Retinal pigment epithelial cell (primary cell): Measurements from ENCODE around the gene MRTFB.

Source experiments
- DNase-seq: peaks from one replicate; pipeline ENCODE4 v3.0.0-alpha.2; 2010; ENCODE audit warnings: low read depth
- H3K4me3 ChIP-seq: 2 replicates; pipeline ENCODE4 v1.5.1; 2011; ENCODE audit warnings: mild to moderate bottlenecking, low read length, control low read depth, moderate library complexity
- TF ChIP-seq, protein P1 (sequence below): conservative IDR thresholded peaks from 2 replicates; pipeline ENCODE4 v1.5.1; 2011; ENCODE audit warnings: low read depth, low read length, control low read depth, inconsistent platforms

The MRTFB gene

DNA sequence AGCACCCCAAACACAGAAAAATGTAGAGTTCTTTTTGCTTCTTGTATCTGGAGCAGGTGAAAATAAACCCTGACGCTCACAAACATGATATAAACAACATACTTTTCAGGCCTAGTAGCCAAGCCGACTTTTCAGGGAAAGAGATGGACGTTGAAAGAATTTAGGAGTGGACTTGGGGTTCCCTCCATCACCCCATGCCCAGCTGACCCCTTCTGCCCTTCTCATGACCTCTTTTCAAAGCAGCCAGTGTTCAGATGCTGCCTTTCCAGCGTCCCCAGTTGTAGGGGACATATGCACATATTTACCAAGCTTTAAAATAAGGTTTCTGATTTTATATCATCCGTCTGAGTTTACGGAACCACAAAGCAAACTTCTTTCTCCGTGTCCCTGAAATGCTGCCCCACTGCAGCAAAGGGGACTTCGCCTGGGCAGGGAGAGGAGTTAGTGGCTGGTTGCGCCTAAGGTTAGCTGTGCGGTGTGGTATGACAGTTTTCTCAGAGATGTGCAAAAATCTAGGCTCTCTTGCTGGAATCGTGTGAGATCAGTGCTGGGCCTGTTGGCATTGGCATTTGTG is 235.5 kb downstream of the MRTFB start:
- no peak for DNase-seq
- TF ChIP-seq, protein P1, sequence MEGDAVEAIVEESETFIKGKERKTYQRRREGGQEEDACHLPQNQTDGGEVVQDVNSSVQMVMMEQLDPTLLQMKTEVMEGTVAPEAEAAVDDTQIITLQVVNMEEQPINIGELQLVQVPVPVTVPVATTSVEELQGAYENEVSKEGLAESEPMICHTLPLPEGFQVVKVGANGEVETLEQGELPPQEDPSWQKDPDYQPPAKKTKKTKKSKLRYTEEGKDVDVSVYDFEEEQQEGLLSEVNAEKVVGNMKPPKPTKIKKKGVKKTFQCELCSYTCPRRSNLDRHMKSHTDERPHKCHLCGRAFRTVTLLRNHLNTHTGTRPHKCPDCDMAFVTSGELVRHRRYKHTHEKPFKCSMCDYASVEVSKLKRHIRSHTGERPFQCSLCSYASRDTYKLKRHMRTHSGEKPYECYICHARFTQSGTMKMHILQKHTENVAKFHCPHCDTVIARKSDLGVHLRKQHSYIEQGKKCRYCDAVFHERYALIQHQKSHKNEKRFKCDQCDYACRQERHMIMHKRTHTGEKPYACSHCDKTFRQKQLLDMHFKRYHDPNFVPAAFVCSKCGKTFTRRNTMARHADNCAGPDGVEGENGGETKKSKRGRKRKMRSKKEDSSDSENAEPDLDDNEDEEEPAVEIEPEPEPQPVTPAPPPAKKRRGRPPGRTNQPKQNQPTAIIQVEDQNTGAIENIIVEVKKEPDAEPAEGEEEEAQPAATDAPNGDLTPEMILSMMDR, result no peak
- H3K4me3 ChIP-seq, result no peak overlapping the region

DNA sequence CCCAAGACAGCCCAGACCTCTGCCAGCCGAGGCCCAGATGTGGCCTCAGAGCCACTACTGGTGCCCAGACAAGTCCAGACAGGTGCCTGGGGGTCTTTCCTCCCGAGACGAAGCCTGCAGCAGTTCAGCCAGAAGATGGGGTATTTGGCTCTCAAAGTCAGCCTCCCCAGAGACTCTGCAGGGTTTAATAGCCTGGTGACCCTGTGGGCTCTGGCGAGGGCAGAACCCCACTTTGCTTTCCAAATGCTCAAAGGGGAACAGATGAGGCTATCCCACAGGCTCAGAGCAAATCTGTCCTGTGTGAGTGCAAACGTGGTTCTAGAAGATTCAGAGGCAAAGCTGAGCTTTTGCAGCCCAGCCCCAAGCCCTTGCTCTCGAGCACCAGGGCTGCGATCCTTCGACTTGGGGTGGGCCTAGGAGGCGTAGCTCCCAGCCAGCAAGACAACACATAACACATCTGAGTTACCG is 236.0 kb downstream of the MRTFB start:
- DNase-seq, result no peak
- no peak overlapping the region for H3K4me3 ChIP-seq
- TF ChIP-seq, protein P1, result no peak

DNA sequence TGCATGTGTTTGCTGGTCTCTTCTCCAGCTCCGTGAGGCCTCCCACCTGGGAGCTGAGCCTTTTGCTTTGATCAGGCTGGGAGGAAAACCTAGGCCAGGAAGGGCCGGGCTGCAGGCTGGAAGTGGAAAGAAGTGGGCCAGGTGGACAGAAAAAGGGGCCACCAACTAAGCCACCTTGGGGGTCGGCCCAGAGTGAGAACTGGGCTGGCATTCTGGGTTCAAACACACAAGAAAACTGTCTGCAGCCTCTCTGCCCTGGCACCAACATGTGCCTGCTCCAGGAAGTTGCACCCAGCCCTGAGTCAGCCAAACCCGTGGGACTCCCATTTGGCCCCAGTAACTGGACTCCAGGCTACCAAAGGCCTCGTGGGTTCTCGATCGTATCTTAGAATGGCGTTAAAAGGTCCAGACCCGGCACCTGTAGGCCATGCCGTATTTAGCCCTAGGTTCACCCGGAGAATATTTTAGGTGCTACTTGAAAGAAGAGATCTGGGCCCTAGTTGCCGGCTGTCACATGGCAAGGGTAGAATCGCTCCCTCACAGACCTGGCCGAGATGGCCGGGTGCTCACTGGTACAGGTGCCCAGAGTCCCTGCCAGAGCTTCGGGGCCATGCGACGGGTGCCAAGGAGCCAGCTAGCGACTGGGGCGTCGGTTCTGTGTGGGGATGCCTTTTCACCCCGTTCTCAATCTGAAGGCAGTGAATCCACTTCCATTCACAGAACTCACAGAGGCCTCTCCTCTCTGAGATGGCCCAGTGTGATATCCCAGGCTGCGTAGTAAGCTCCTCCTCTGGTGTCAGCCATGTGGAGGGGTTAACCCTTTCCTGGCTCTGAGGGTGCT is 236.6 kb downstream of the MRTFB start:
- no peak for DNase-seq
- no peak overlapping the region for H3K4me3 ChIP-seq
- TF ChIP-seq, protein P1, result no peak

DNA sequence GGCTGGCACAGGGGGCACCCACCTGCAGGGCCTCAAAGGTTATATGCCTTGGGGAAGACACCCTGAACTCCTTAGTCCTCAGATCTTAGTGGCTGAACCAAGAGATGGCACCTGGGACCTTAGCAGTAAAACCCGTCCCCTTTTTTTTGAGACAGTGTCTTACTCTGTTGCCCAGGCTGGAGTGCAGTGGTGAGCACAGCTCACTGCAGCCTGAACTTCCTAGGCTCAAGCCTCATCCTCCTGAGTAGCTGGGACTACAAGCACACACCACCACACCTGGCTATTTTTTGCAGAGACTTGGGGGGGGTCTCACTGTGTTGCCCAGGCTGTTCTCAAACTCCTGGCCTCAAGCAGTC is 237.2 kb downstream of the MRTFB start:
- TF ChIP-seq, protein P1, result no peak
- H3K4me3 ChIP-seq, result no peak overlapping the region
- DNase-seq, result no peak

DNA sequence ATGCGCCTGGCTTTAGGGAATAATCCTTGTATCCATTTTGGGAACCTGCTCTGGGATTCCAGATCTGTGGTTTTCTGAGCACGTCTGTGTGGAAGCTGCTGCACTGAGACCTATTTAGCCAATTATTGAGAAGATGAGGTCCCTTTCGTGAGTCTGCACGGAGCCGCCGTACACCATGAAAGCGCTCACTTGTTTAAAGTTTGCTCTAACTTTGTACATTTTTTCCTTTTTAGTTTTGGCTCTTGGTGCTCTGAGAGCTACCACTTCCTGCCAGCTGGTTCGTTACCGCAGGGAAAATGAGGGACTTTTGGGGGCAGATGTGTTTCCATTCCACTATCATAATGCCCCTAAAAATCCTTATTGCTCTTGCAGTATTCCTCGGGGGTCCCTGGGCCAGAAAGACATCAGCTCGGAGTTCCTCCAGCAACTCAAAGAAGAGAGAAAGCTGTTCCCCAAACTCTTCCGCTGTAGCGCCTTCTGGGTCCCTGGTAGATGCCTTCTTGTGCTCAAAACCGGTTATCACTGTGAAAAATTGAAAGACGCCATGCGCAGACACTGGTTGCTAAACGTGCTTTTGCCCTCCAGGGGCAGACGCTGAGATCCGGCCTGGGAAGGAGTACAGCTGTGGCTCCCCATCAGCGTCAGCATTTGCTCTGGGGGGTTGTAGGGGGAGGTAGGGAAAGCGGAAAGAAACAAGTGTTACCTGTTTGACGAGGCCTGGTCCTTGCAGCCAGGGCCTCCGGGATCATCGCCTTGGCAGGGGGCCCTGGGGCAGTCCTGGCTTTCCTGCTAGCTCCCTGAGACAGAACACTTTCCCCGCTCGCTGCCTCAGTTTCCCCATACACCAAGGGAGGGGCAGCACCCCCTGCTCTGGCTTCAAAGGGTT is 238.1 kb downstream of the MRTFB start:
- no peak overlapping the region for H3K4me3 ChIP-seq
- DNase-seq, result no peak
- TF ChIP-seq, protein P1, result no peak

DNA sequence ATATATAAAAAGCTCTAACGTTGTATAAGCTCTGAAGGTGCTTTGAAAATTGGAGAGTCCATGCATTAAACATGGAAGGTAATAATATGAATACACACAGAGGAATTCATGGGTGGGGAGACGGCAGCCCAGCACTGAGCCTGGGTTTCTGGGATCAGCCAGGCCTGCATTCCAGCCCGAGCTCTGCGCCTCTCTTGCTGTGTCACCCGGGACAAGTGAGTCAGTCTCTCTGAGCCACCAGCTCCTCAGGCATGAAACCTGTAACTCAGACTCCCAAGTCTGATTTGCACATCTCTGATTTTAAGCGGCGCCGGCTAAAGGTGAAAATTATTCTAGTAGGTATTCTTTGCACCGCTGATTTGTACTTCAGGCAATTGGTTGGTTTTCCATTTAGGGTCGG is 238.8 kb downstream of the MRTFB start:
- no peak overlapping the region for H3K4me3 ChIP-seq
- TF ChIP-seq, protein P1, result no peak
- no peak for DNase-seq
